GM19463 (cell line): ENCODE results near the gene LAMC2.
"Not testable (repeated sequence)": the region's sequence is repeated elsewhere in the genome, so short reads cannot be mapped to it uniquely, and the experiment has no call there.

Experiments
- ATAC-seq: cut with Tn5 transposase; IDR thresholded peaks from one replicate; pipeline ENCODE4 v1.9.1; 2021; ENCODE audit warnings: mild to moderate bottlenecking, moderate library complexity; ENCODE audit not compliant: unreplicated experiment

LAMC2 gene

GRCh38 chr1:183185941-183186490 lies at the start of gene LAMC2:
LAMC2 (plus strand) TSS chr1:183186264; CDS start chr1:183186353, 89 bp downstream.
- no peak for ATAC-seq

DNA sequence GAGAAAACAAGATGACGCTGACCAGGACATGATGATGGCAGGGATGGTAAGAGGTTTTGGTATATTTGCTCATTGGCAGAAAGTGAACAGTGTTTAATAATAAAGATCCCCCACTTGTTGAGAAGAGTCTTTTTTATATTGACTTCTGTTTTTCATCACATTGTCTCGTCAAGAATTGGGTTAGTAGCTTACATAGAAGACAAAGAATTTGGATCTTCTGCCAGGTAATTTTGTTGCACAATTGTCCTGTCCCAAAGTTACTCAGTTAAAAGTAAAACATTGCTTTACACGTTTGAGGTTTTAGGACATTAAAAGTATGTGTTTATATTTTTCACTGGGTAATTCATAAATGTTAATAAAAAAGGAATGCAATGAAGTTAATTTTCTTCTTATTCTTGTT lies 48.3 kb upstream of the LAMC2 start:
- no peak for ATAC-seq

DNA sequence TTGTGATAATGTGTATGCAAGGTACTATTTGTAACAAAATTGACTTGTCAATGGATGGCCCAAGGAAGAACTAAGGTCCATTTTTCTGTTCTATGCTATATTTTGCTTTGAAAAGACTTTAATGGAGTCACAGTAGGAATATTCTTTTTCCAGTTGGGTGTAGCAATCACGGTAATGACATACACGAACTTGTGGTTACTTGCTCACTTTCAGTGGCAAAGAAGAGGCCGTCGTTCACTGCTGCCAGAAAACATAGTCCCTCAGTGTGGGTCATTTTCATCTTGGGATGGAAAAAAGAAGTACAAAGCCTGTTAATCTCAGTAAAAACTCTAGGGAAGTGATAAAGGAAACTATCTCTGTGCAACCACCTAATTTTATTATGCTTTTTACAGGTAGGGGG lies 47.8 kb upstream of the LAMC2 start:
- no peak for ATAC-seq

DNA sequence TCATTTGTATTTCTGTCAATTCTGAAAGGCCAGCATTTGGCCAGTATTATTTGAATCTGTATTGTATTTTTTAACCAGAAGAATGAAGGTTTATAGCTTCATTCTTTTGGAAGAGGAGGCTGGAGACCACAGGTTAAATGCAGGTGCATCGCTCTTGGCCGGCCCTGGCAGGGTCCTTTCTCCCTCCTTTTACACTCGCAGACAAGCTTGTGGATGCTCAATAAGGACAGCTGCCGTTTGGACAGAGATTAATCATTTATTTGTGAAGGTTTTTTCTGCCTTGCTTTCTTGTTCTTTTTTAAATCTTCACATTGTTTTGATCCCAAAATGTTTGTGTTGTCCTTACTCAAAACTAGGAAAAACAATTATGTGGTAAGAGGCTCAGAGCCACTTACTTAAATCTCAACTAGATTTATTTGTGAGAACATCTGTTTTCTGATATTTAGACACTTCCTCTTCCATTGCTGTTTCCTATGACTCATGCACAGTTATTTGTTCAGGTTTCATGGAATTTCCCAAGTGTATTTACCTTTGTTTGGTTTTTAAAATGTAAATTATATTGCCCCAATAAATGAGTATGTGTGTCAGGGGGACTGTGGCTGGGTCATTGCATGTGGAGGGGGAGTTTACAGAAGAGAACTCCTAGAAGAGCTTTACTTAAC lies 46.7 kb upstream of the LAMC2 start:
- ATAC-seq, result no peak

GRCh38 chr1:183140633-183141032 lies 45.4 kb upstream of the LAMC2 start:
- ATAC-seq, result no peak

- ATAC-seq, result no peak
Measured at GRCh38 chr1:183142171-183142570, 43.9 kb upstream of the LAMC2 start.

- ATAC-seq, result no peak
Measured at GRCh38 chr1:183143576-183144315, 42.3 kb upstream of the LAMC2 start.

- no peak for ATAC-seq
Measured at GRCh38 chr1:183144752-183145151, 41.3 kb upstream of the LAMC2 start.

DNA sequence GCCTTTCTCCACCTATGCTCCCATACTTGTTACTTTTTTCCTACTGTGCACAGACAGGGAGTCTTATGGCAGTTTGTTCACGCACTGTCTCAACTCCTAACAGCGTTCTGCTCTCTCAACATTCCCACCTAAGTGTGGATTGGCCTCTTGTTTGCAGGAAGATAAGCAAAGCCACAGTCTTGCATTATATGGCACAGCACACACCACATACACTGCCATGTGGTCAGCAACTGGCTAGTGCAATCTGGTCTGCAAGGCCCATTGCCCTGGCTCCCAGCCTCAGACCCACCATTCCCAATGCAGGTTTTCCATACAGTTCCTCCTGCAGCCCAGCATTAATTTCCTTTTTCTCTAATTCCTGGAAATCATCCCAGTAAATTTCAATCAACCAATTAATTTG lies 38.3 kb upstream of the LAMC2 start:
- ATAC-seq, result no peak

GRCh38 chr1:183148599-183148998 lies 37.5 kb upstream of the LAMC2 start:
- ATAC-seq, result no peak

DNA sequence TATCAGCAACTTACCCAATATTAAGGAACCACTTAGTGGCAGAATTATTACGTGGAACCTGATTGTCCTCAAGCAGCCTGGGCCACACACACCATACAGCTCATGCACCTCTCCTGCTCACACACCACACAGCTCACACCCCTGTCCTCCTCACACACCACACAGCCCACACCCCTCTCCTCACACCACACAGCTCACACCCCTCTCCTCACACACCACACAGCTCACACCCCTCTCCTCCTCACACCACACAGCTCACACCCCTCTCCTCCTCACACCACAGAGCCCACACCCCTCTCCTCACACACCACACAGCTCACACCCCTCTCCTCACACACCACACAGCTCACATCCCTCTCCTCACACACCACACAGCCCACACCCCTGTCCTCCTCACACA lies 36.8 kb upstream of the LAMC2 start:
- ATAC-seq, result no peak

- ATAC-seq, result not testable (repeated sequence)
Measured at GRCh38 chr1:183150032-183150431, 36.0 kb upstream of the LAMC2 start.

DNA sequence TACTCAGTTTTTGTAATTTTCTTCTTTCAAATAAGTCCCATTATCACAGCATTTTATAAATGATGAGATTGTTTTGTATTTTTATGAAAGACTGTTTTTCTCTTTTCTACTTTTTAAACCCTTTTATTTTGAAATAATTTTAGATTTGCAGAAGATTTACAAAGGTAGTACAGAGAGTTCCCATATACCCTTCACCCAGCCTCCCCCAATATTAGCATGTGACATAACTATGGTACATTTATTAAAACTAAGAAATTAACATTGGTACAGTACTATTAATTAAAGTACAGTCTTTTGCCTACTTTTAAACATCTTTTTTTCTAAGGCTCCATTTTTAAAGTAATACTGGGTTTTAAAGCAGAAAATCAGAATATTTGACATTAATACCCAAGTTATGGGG lies 35.6 kb upstream of the LAMC2 start:
- no peak for ATAC-seq

DNA sequence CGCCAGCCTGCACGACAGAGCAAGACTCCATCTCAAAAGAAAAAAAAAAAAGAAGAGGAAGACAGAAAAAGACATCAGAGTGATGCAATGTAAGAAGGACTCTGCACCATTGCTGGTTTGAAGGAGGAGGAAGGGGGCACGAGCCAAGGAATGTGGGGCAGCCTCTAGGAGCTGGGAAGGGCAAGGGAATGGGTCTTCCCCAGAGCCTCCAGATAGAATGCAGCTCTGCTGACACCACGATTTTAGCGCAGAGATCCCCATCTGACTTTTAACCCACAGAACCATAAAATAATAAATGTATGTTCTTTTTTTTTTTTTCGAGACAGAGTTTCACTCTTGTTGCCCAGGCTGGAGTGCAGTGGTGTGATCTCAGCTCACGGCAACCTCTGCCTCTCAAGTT lies 33.9 kb upstream of the LAMC2 start:
- ATAC-seq, result no peak

DNA sequence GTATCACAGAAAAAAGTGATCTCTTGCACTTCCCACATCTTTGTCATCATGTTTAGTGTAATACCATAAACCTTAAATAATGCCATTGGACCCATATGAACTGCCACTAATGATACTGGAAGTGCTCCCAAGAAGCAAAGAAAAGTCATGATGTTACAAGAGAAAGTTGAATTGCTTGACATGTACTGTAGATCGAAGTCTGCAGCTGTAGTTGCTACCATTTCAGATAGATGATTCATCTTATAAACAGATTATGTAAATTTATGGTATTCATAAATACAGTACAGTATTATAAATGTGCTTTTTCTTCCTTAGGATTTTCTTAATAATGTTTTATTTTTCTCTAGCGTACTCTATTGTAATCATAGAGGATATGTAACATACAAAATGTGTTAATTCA lies 30.1 kb upstream of the LAMC2 start:
- no peak for ATAC-seq

DNA sequence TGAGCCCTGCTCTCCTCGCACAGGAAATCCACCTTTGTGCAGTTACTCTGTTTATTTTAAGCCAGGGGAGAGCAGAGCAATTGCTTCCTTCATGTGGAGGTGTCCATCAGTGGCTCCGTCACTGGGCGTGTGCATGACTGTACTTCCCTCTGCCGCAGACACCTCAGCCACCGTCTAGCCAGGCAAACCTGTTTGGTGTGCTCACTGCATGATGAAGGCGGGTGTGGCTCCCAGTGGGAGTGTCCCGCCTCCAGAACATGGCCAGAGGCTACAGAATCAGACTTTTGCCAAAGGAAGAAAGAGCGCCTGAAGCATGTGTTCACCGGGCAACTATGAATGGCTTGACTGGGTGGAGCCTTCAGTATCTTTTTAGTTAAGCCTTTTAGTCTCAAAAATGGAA lies 26.1 kb upstream of the LAMC2 start:
- no peak for ATAC-seq

DNA sequence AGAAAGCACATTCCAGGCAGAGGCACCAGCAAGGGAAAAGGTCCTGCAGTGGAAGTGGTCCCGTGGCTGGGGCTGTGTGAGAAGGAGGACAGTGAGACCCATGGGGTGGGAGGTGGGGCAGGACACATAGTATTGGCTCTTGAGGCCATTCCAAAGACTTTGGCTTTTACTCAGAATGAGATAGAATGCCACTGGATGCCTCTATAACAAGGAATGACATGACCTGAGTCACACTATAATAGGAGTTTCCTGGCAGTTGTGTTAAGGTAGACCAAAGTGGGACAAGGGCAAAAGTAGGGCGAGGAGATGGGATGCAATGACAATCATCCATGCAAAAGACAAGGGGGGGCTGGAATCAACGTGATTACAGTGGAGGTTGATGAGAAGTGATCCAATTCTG lies 24.7 kb upstream of the LAMC2 start:
- ATAC-seq, result no peak

- ATAC-seq, result no peak
Measured at GRCh38 chr1:183163316-183163715, 22.7 kb upstream of the LAMC2 start.

GRCh38 chr1:183164340-183164739 lies 21.7 kb upstream of the LAMC2 start:
- ATAC-seq, result no peak

GRCh38 chr1:183164963-183165362 lies 21.1 kb upstream of the LAMC2 start:
- no peak for ATAC-seq

DNA sequence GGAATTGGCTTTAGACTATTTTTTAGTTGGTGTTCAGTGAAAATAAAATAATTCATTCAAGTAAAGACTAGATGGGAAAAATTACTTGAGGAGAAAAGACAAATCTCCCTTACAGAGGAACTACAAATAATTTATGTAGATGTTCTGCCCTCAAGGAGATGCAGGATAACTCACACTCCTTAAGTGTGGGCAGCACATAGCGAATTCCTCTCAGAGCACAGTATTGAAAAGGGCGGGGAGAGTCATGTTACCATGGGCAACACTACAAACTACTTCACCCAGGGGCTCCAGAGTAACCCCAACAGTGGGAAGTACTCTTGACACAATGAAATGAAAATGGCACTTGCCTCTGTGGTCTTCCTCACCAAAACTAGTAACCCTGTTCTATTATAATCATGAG lies 20.6 kb upstream of the LAMC2 start:
- no peak for ATAC-seq

- no peak for ATAC-seq
Measured at GRCh38 chr1:183166454-183166853, 19.6 kb upstream of the LAMC2 start.
